Mesendoderm (in vitro differentiated cells): ENCODE data around the gene PPP1R9A.

Experiments used
- DNase-seq: peaks from one replicate; pipeline ENCODE4 v3.0.0; 2013
- H2AK5ac ChIP-seq: 2 replicates; pipeline ENCODE4 v1.6.1; 2013; ENCODE audit warnings: low read length, inconsistent platforms
- H2BK120ac ChIP-seq: 2 replicates; pipeline ENCODE4 v1.6.1; 2013; ENCODE audit warnings: low read depth, mild to moderate bottlenecking, low read length, moderate library complexity, mixed read lengths
- H2BK15ac ChIP-seq: replicated peaks from 2 replicates; pipeline ENCODE4 v1.6.1; 2013; ENCODE audit warnings: low read depth, mild to moderate bottlenecking, moderate library complexity
- H2BK5ac ChIP-seq: 2 replicates; pipeline ENCODE4 v1.6.1; 2013; ENCODE audit warnings: low read length, inconsistent platforms
- H3K18ac ChIP-seq: 2 replicates; pipeline ENCODE4 v1.6.1; 2013; ENCODE audit warnings: mild to moderate bottlenecking, low read length, mixed read lengths
- H3K23ac ChIP-seq: one replicate; pipeline ENCODE4 v1.6.1; 2013; ENCODE audit warnings: low read length
- H3K27ac ChIP-seq: 2 replicates; pipeline ENCODE4 v1.5.1; 2013; ENCODE audit warnings: low read depth, mild to moderate bottlenecking, inconsistent platforms, low read length, moderate library complexity
- H3K27me3 ChIP-seq: 2 replicates; pipeline ENCODE4 v1.6.1; 2013; ENCODE audit warnings: low read length, control low read depth, mild to moderate bottlenecking, inconsistent platforms; ENCODE audit not compliant: insufficient read depth, poor library complexity
- H3K36me3 ChIP-seq: 2 replicates; pipeline ENCODE4 v1.6.1; 2013; ENCODE audit warnings: low read length, inconsistent platforms; ENCODE audit not compliant: control insufficient read depth, insufficient read depth
- H3K4ac ChIP-seq: one replicate; pipeline ENCODE4 v1.6.1; 2013; ENCODE audit warnings: low read depth, mild to moderate bottlenecking, low read length, moderate library complexity
- H3K4me1 ChIP-seq: 2 replicates; pipeline ENCODE4 v1.6.1; 2013; ENCODE audit warnings: low read depth, low read length, inconsistent platforms; ENCODE audit not compliant: control insufficient read depth
- H3K4me2 ChIP-seq: 2 replicates; pipeline ENCODE4 v1.6.1; 2013; ENCODE audit warnings: low read length
- H3K4me3 ChIP-seq: 2 replicates; pipeline ENCODE4 v1.5.1; 2013; ENCODE audit warnings: mild to moderate bottlenecking, low read length
- H3K56ac ChIP-seq: one replicate; pipeline ENCODE4 v1.6.1; 2013; ENCODE audit warnings: low read length
- H3K79me1 ChIP-seq: 2 replicates; pipeline ENCODE4 v1.6.1; 2013; ENCODE audit warnings: low read length, inconsistent platforms
- H3K79me2 ChIP-seq: 2 replicates; pipeline ENCODE4 v1.6.1; 2013; ENCODE audit warnings: mild to moderate bottlenecking, low read length; ENCODE audit not compliant: control insufficient read depth, insufficient read depth
- H3K9ac ChIP-seq: 2 replicates; pipeline ENCODE4 v1.6.1; 2013; ENCODE audit warnings: low read length, inconsistent platforms
- H4K5ac ChIP-seq: one replicate; pipeline ENCODE4 v1.6.1; 2013; ENCODE audit warnings: low read length
- H4K8ac ChIP-seq: one replicate; pipeline ENCODE4 v1.6.1; 2013; ENCODE audit warnings: low read depth, mild to moderate bottlenecking, control low read depth, low read length, moderate library complexity
- WGBS: extraction: QIAGEN DNeasy Blood & Tissue Kit; methylation state at CpG from one replicate; pipeline ENCODE4 v1.1.7; 2013; ENCODE audit warnings: low lambda C conversion rate, missing lambda C conversion rate; ENCODE audit not compliant: insufficient coverage; ENCODE audit errors: extremely low coverage; 5-methylcytosine and 5-hydroxymethylcytosine counted together

Gene PPP1R9A

DNA sequence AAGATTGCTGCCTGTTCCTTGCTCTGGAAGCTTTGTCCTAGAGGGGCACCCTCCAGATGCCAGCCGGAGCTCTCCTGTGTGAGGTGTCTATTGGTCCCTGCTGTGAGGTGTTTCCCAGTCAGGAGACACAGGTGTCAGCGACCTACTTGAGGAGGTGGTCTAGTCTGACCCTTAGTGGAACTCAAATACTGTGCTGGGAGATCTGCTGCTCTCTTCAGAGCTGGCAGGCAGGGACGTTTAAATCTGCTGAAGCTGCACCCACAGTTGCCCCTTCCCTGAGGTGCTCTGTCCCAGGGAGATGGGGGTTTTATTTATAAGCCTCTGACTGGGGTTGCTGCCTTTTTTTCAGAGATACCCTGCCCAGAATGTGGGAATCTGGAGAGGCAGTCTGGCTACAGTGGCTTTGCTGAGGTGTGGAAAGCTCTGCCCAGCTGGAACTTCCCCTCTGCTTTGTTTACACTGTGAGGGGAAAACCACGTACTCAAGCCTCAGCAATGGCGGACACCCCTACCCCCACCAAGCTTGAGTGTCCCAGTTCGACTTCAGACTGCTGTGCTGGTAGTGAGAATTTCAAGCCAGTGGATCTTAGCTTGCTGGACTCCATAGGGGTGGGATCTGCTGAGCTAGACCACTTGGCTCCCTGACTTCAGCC lies 119.2 kb downstream of the PPP1R9A start:
- no peak overlapping the region for H2BK5ac ChIP-seq
- H4K8ac ChIP-seq: no peak overlapping the region
- no peak overlapping the region for H3K27ac ChIP-seq
- no peak overlapping the region for H3K4ac ChIP-seq
- no peak overlapping the region for H2BK15ac ChIP-seq
- no peak overlapping the region for H2BK120ac ChIP-seq
- no peaks in the 10 kb centered on the region for H3K27me3 ChIP-seq
- no peak overlapping the region for H3K4me2 ChIP-seq
- no peak overlapping the region for H3K23ac ChIP-seq
- H3K4me1 ChIP-seq: no peaks in the 10 kb centered on the region
- no peak overlapping the region for H2AK5ac ChIP-seq
- H3K56ac ChIP-seq: no peak overlapping the region
- no peaks in the 10 kb centered on the region for H3K36me3 ChIP-seq
- no CpG with 5 or more reads among the region's 6 CpGs for WGBS
- no peak overlapping the region for H3K4me3 ChIP-seq
- no peak for DNase-seq
- no peaks in the 10 kb centered on the region for H3K79me2 ChIP-seq
- H4K5ac ChIP-seq: no peak overlapping the region
- no peak overlapping the region for H3K18ac ChIP-seq
- no peaks in the 10 kb centered on the region for H3K79me1 ChIP-seq
- no peak overlapping the region for H3K9ac ChIP-seq

- H4K8ac ChIP-seq: no peak overlapping the region
- no CpG with 5 or more reads among the region's 11 CpGs for WGBS
- no peak overlapping the region for H3K4me2 ChIP-seq
- H3K23ac ChIP-seq: no peak overlapping the region
- no peak overlapping the region for H3K18ac ChIP-seq
- no peak overlapping the region for H3K4me3 ChIP-seq
- no peak overlapping the region for H2BK120ac ChIP-seq
- no peaks in the 10 kb centered on the region for H3K79me1 ChIP-seq
- H3K36me3 ChIP-seq: no peaks in the 10 kb centered on the region
- no peaks in the 10 kb centered on the region for H3K79me2 ChIP-seq
- H3K9ac ChIP-seq: no peak overlapping the region
- no peaks in the 10 kb centered on the region for H3K4me1 ChIP-seq
- H2AK5ac ChIP-seq: no peak overlapping the region
- no peaks in the 10 kb centered on the region for H3K27me3 ChIP-seq
- no peak overlapping the region for H3K56ac ChIP-seq
- H4K5ac ChIP-seq: no peak overlapping the region
- H2BK5ac ChIP-seq: no peak overlapping the region
- no peak overlapping the region for H3K27ac ChIP-seq
- no peak overlapping the region for H3K4ac ChIP-seq
- H2BK15ac ChIP-seq: no peak overlapping the region
- DNase-seq: no peak
Measured at GRCh38 chr7:95027234-95027872, 120.0 kb downstream of the PPP1R9A start.

DNA sequence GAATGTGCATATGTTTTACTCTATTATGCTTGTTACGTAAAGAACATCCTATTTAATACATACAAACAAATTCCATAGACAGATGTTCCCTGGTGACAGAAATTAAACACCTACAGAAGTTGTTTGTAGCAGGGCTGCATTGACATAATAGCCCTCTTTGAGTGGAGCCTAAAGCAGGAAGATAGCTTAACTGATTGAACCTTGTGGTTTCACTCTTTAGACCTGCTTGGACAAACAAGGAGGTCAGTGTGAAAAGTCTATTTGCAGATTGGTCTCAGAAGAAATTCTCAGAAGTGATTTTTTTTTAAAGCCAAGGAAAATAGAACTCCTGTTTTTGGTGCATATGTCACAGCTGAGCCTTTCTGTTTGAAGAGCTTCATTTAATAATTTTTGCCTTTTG lies 121.3 kb downstream of the PPP1R9A start:
- Histone ChIP-seq H4K8ac (no peak overlapping the region), H3K4ac (no peak overlapping the region), H3K79me2 (no peaks in the 10 kb centered on the region), H3K4me1 (no peaks in the 10 kb centered on the region), H3K27me3 (no peaks in the 10 kb centered on the region), H3K18ac (no peak overlapping the region), H3K4me2 (no peak overlapping the region), H3K23ac (no peak overlapping the region), H2BK120ac (no peak overlapping the region), H3K9ac (no peak overlapping the region), H3K36me3 (no peaks in the 10 kb centered on the region), H2BK5ac (no peak overlapping the region), H2AK5ac (no peak overlapping the region), H4K5ac (no peak overlapping the region), H3K79me1 (no peaks in the 10 kb centered on the region), H2BK15ac (no peak overlapping the region), H3K56ac (no peak overlapping the region), H3K4me3 (no peak overlapping the region), H3K27ac (no peak overlapping the region)
- DNase-seq: no peak
- WGBS: no CpG with 5 or more reads among the region's 1 CpG

DNA sequence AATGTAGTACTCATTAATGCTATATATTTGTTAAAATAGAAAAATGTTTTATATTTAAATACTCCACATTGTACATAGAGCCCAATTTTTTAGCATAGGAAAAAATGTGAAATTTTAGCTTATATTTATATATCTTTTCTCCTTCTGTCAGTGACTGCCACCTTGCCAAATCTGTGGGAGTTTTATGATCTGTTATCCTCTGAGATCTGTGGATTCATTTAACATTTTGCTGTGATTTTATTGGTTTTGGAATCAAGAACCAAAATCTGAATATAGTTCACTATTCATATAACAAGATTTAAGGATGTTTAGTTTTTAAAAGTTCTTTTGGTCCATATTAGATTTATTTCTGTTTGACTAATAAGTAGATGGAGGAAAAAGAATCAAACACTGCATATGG lies 127.9 kb downstream of the PPP1R9A start:
- H3K23ac ChIP-seq: no peak overlapping the region
- no peak overlapping the region for H3K4me3 ChIP-seq
- H3K4ac ChIP-seq: no peak overlapping the region
- H4K8ac ChIP-seq: no peak overlapping the region
- no peaks in the 10 kb centered on the region for H3K36me3 ChIP-seq
- H2AK5ac ChIP-seq: no peak overlapping the region
- no peaks in the 10 kb centered on the region for H3K27me3 ChIP-seq
- DNase-seq: no peak
- H2BK15ac ChIP-seq: no peak overlapping the region
- H2BK120ac ChIP-seq: no peak overlapping the region
- no peak overlapping the region for H3K4me2 ChIP-seq
- no peaks in the 10 kb centered on the region for H3K4me1 ChIP-seq
- no peak overlapping the region for H3K27ac ChIP-seq
- no peak overlapping the region for H2BK5ac ChIP-seq
- H4K5ac ChIP-seq: no peak overlapping the region
- H3K56ac ChIP-seq: no peak overlapping the region
- H3K18ac ChIP-seq: no peak overlapping the region
- no peaks in the 10 kb centered on the region for H3K79me2 ChIP-seq
- no peak overlapping the region for H3K9ac ChIP-seq
- H3K79me1 ChIP-seq: no peaks in the 10 kb centered on the region

DNA sequence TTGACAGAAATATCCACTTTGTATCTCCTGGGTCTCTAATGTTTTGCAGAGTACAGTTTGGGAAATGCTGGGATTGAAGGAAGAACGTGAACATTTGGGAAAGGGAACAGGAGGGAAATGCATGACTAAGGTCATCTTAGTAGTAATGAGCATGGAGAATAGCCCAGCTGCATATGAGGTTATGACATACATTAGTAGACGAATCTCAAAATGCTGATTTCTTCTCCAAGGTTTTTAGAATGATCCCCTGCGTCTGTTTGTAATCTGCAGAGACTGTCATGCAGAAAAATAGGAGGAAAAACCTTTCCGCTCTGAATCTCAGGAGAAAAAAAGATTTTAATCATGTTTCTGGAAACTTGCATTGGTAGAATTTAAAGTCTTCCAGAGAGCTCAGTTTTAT lies 133.6 kb downstream of the PPP1R9A start:
- H3K56ac ChIP-seq: no peak overlapping the region
- H3K27me3 ChIP-seq: no peaks in the 10 kb centered on the region
- H3K9ac ChIP-seq: no peak overlapping the region
- H4K5ac ChIP-seq: no peak overlapping the region
- no peak overlapping the region for H2BK120ac ChIP-seq
- H3K27ac ChIP-seq: no peak overlapping the region
- H3K36me3 ChIP-seq: no peaks in the 10 kb centered on the region
- H2BK15ac ChIP-seq: no peak overlapping the region
- no peaks in the 10 kb centered on the region for H3K4me1 ChIP-seq
- no peak overlapping the region for H2BK5ac ChIP-seq
- H3K79me2 ChIP-seq: no peaks in the 10 kb centered on the region
- H3K4me2 ChIP-seq: no peak overlapping the region
- H3K4me3 ChIP-seq: no peak overlapping the region
- DNase-seq: no peak
- no peak overlapping the region for H4K8ac ChIP-seq
- WGBS: no CpG with 5 or more reads among the region's 4 CpGs
- H2AK5ac ChIP-seq: no peak overlapping the region
- H3K79me1 ChIP-seq: no peaks in the 10 kb centered on the region
- no peak overlapping the region for H3K4ac ChIP-seq
- no peak overlapping the region for H3K23ac ChIP-seq
- H3K18ac ChIP-seq: no peak overlapping the region
